SIG-M5 (cell line): ENCODE measurements around the gene ZFP69.
A peak's percentile ranks its signal among the peaks of the same experiment; 100 is the strongest.

Experiments used
- DNase-seq: peaks from one replicate; lab custom pipeline; 2025; lab: John Stamatoyannopoulos, UW

The ZFP69 gene

GRCh38 chr1:40508375-40509341 lies 31.6 kb downstream of the ZFP69 start, which contains the start of gene EXO5:
Gene EXO5, plus strand, starts transcription at chr1:40508767. Its CDS starts 5,778 bp downstream, at chr1:40514545.
- DNase-seq: no peak

GRCh38 chr1:40519517-40519916 lies 42.4 kb downstream of the ZFP69 start:
- no peak for DNase-seq

GRCh38 chr1:40530735-40531380 lies 53.8 kb downstream of the ZFP69 start:
- DNase-seq: no peak

GRCh38 chr1:40531381-40532061 lies 54.4 kb downstream of the ZFP69 start, which contains the start of gene ZNF684:
Gene ZNF684, plus strand, starts transcription at chr1:40531637. Its CDS starts 1,530 bp downstream, at chr1:40533167.
- DNase-seq: peak; percentile 80

GRCh38 chr1:40532062-40532389 lies 54.9 kb downstream of the ZFP69 start:
- no peak for DNase-seq

- DNase-seq: peak; percentile 3
Observed at GRCh38 chr1:40532844-40533424, 55.8 kb downstream of the ZFP69 start.

GRCh38 chr1:40534589-40534988 lies 57.5 kb downstream of the ZFP69 start:
- no peak for DNase-seq

GRCh38 chr1:40535732-40536131 lies 58.6 kb downstream of the ZFP69 start:
- DNase-seq: no peak

GRCh38 chr1:40539338-40539737 lies 62.2 kb downstream of the ZFP69 start:
- DNase-seq: no peak
